ENCODE measurements around the gene H19. TPM values are rescaled to one million over a fixed set of nuclear protein-coding genes. Genes with fewer than 3 reads are reported as not detected.

Gene H19
- total and polyA plus RNA-seq, 2 of the 8 experiments (the other 6 are each of a cell fraction or from before 2014, with no cell fraction given) = 5.2 to 10.0 TPM

GRCh38 chr11:1969035-1969434, 28.6 kb downstream of the H19 start:
- Histone ChIP-seq H2BK20ac (ENCODE audit: low read length) (no peak overlapping the region), H3K9ac (replicated peaks in 1 of 4; ENCODE audit: extremely low read depth in 1 of 4, low read depth in 3 of 4, low read length in 3 of 4) (no peak overlapping the region), H3K18ac (ENCODE audit: extremely low read depth, low read length) (no peak overlapping the region), H3K79me1 (ENCODE audit: low read depth, low read length) (no peaks in the 10 kb centered on the region), H2BK5ac (ENCODE audit: low read depth, low read length) (no peak overlapping the region), H3K4ac (replicated peaks; ENCODE audit: insufficient read length, low read depth, low read length) (no peak overlapping the region), H4K8ac (ENCODE audit: extremely low read depth, insufficient read depth, low read length) (no peak overlapping the region), H3K23me2 (ENCODE audit: low read depth, low read length) (no peaks in the 10 kb centered on the region), H3K36me3 (ENCODE audit: control insufficient read depth in 2 of 4, insufficient read depth in 4 of 4, low read length in 3 of 4) (no peaks in the 10 kb centered on the region), H4K91ac (replicated peaks; ENCODE audit: insufficient read length, low read length) (no peak overlapping the region), H3K79me2 (ENCODE audit: control insufficient read depth in 1 of 2, insufficient read depth in 2 of 2, low read length in 2 of 2) (no peaks in the 10 kb centered on the region), H3K23ac (ENCODE audit: insufficient read length) (no peak overlapping the region), H3K14ac (ENCODE audit: insufficient read length) (no peak overlapping the region), H3K27ac (ENCODE audit: low read depth, low read length) (no peak overlapping the region), H3K4me1 (replicated peaks in 1 of 4; ENCODE audit: control insufficient read depth in 3 of 4, insufficient read depth in 4 of 4, low read length in 3 of 4) (no peaks in the 10 kb centered on the region), H2BK12ac (ENCODE audit: low read depth, low read length) (no peak overlapping the region), H4K20me1 (replicated peaks in 1 of 2; ENCODE audit: control insufficient read depth in 1 of 2, insufficient read depth in 2 of 2, low read length in 2 of 2) (no peaks in the 10 kb centered on the region), H3K56ac (replicated peaks; ENCODE audit: insufficient read length, low read depth, low read length) (no peak overlapping the region), H4K5ac (ENCODE audit: insufficient read length, low read depth, low read length) (no peak overlapping the region), H3K27me3 (replicated peaks in 1 of 4; ENCODE audit: control insufficient read depth in 3 of 4, extremely low read depth in 1 of 4, insufficient read depth in 3 of 4, low read length in 3 of 4) (no peaks in the 10 kb centered on the region), H3K4me2 (ENCODE audit: insufficient read depth in 1 of 2, low read depth in 2 of 2, low read length in 2 of 2) (no peak overlapping the region), H3K9me3 (ENCODE audit: insufficient read depth in 2 of 2, low read depth in 1 of 2, low read length in 1 of 2) (no peaks in the 10 kb centered on the region), H3K4me3 (ENCODE audit: extremely low read depth in 1 of 4, insufficient read depth in 2 of 4, low read depth in 3 of 4, low read length in 4 of 4) (no peak overlapping the region), H2AK5ac (ENCODE audit: low read depth, low read length) (no peak overlapping the region), H2AFZ (ENCODE audit: low read length) (no peak overlapping the region), H2BK15ac (ENCODE audit: low read length) (no peak overlapping the region), H2BK120ac (replicated peaks; ENCODE audit: low read depth, low read length) (no peak overlapping the region)
- ChIA-PET CTCF (ENCODE audit: partially characterized antibody) (interaction anchor here (0.8 to 6.6 kb wide), 18 partner anchors 10 to 187 kb away, joined by 3 to 100 read pairs (median 3); no protein-coding TSS in a partner anchor), POLR2A (ENCODE audit: partially characterized antibody) (interaction anchor here (1.1 to 1.9 kb wide), 2 partner anchors 21 to 26 kb away, joined by 5 read pairs; partner anchors contain the start of gene MRPL23)
- no peak for DNase-seq (ENCODE audit: low read depth in 1 of 2, low spot score in 2 of 2)
- no peak for FAIRE-seq
- WGBS, 2 experiments (ENCODE audit: extremely low coverage in 1 of 2, insufficient coverage in 1 of 2, insufficient read length in 1 of 2, insufficient replicate concordance in 2 of 2, low coverage in 1 of 2, low lambda C conversion rate in 2 of 2, missing lambda C conversion rate in 1 of 2) = no CpG with 5 or more reads among the region's 21 CpGs
- TF ChIP-seq ASH2L (IDR thresholded peaks at IDR 0.05; ENCODE audit: low read length) (no peak), TAF7 (optimal IDR thresholded peaks at IDR 0.05; ENCODE audit: borderline replicate concordance, low read depth, low read length) (no peak), SUZ12 (IDR thresholded peaks at IDR 0.05; ENCODE audit: low read length) (no peak), PHF8 (conservative IDR thresholded peaks at IDR 0.05; ENCODE audit: low read depth, low read length) (no peak), BCL11A (IDR thresholded peaks at IDR 0.05; ENCODE audit: low read depth in 2 of 2, low read length in 2 of 2) (no peak)
